Body of pancreas (tissue), 4 donors: ENCODE measurements around the gene WBP2NL.

Source experiments
- CTCF ChIP-seq, 7 experiments: fragments of 450-650 bp in 4 of 7; fragments of 200-600 bp in 3 of 7; sonication (generic) in 3 of 7; IDR thresholded peaks; one replicate each; pipeline ENCODE4 v1.5.1; 2016 to 2019; ENCODE audit warnings: antibody characterized with exemption in 7 of 7
- POLR2A ChIP-seq, 3 donors: fragments of 450-650 bp; IDR thresholded peaks; one replicate each; pipeline ENCODE4 v1.6.1; 2016; ENCODE audit warnings: antibody characterized with exemption in 3 of 3, mild to moderate bottlenecking in 2 of 3

GRCh38 chr22:41995211-41995610, 3.4 kb upstream of the WBP2NL start:
- TF ChIP-seq CTCF (IDR thresholded peaks at IDR 0.05): no peak
- no peak for TF ChIP-seq POLR2A (IDR thresholded peaks at IDR 0.05)
